Endometrial microvascular endothelial cells (primary cell): ENCODE data around the gene DAPK2. TPM values are rescaled to one million over a fixed set of nuclear protein-coding genes. Genes with fewer than 3 reads are reported as not detected.

Experiments used
- in situ Hi-C: cut with HindIII; loops from 2 replicates; pipeline ENCODE4 v1.10.0; 2017; ENCODE audit warnings: low sequenced_read_pairs, low pct_unique_long_range_greater_than_20kb; ENCODE audit errors: inconsistent ontology term
- total RNA-seq: library from RNA; depleted of rRNA; stranded (reverse); fragments of >200 nt; gene quantifications from one replicate; pipeline ENCODE4 v1.2.3, GENCODE V29; 2015; ENCODE audit errors: inconsistent ontology term

The DAPK2 gene
- total RNA-seq, 1 donor from 2014 or later = 0.84 TPM

DNA sequence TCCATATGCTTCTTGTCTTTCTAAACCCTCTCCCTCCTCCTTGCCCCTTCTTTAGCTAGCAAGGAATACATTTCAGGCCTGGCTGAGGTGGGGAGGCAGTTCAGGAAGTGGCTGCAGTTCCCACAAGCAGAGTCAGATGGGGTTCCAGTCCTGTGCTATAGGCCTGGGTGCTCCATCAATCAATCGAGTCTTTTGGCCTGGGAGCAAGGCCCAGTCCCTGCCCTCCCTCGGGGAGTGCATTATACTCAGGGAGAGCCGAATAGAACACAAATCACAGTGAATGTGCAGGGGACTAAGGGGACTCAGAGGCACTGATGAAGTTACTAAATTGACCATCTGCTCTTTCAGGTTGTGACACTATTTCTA lies 154.5 kb downstream of the DAPK2 start:
- in situ Hi-C loops = no loop called here

DNA sequence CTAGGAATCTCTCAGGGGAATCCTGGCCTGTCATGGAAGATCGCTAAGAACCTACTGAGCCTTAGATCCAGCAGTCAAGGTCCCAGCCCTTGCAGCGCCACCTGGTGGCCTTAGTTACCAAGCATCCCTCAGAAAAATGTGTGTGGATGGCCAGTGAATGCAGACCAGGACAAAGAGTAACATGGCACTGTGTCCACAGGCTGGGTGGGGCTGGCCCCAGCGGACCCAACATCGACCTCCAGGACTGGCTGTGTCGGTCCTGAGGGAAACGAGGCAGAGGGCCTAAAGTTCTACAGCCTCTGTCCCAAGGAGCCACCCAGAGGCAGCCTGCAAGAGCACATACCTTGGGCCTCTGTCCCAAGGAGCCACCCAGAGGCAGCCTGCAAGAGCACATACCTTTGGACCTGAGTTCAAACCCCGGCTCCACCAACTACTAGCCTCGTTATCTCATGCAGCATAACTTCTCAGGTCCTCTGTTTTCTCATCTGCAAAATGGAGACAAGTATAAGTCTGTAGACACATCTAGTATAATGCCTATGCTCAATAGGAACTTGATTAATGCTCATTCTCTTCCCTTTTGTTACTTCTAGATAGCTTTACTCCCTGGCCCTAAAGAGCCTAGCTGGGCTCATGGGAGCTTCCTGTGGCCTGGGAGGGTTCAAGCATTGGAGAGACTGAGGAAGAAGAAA lies 155.1 kb downstream of the DAPK2 start:
- in situ Hi-C loops = no loop called here

DNA sequence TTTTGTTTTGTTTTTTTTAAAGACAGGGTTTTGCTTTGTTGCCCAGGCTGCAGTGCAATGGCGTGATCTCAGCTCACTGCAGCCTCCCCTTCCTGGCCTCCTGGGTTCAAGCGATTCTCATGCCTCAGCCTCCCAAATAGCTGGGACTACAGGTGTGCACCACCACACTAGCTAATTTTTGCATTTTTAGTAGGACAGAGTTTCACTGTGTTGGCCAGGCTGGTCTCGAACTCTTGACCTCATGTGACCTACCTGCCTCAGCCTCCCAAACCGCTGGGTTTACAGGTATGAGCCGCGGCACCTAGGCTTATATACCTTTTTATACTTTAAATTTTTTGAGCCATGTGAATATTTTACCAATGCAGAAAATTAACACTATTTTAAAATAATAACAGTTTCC lies 155.7 kb downstream of the DAPK2 start:
- in situ Hi-C loops = no loop called here

DNA sequence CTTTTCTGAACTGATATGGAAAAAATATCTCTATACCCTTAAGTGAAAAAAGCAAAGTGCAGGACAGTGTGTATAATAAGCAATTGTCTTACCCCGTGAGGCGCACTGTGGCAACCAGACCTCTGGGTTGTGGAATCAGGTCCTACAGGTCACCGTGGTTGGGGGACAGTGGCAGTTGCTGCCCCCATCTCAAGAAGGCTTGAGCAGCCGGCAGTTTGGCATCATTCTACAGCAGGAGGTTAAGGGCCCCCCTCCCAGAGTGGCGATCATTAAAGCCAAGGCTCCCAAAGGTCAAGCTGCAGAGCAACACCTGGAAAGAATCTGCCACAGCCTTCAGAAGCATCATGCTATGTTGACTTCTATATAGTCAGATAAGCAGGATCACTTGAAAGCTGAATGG lies 156.5 kb downstream of the DAPK2 start:
- in situ Hi-C loops = no loop called here

DNA sequence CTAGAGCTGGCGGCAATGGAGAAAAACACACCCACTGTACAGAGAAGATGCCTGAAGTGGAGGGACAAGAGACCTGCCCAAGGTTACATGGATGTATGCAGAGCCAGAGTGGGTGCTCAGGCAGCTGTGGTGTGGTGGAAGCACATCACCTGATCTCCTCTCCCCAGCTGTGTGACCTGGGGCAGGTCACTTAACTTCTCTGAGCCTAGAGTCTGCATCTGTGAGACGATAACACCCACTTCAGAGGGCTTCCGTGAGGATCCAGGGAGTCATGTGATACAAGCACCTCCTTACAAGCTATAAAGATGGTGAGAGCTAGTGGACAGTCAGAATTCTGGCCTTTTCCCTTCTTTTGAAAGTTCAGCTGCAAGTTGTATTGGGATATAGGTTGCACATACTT lies 157.5 kb downstream of the DAPK2 start:
- in situ Hi-C loops = no loop called here

DNA sequence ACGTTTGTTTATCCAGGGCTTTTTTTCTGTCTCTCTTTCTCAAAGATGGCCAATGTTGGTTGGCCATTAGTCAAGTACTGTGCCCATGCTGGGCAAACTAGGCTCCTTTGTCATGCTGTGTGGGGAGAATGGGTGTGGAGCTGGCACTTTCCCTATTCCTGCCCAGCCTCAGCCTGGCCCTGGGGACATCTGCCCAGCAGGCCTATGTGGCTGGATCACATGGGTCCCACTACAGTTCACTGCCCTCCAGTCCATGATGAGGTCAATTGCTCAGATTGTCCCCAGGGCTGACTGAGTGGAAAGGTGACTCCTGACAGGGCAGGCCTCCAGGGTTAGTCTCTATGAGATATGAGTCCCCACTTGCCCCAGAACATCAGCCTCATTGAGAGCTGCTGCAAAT lies 158.1 kb downstream of the DAPK2 start:
- in situ Hi-C loops = no loop called here

DNA sequence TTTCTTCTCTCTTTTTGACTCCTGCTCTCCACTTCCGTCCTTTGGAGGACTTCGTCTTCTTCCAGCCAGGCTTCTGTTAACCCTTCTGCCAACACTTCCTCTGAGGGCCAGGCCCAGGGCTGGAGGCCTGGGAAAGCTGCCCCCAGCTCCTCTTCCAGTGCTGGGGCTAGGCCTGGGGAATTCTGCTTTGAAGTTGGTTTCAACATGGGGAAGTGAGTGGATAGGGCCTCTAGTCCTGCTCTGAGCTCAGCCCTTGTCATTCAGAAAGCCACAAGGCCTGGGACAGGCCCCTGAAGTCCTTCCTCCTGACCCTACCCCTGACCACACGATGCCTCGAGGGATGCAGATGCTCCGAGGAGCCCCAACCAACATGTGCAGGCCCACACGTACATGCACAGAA lies 158.7 kb downstream of the DAPK2 start:
- in situ Hi-C loops = no loop called here

DNA sequence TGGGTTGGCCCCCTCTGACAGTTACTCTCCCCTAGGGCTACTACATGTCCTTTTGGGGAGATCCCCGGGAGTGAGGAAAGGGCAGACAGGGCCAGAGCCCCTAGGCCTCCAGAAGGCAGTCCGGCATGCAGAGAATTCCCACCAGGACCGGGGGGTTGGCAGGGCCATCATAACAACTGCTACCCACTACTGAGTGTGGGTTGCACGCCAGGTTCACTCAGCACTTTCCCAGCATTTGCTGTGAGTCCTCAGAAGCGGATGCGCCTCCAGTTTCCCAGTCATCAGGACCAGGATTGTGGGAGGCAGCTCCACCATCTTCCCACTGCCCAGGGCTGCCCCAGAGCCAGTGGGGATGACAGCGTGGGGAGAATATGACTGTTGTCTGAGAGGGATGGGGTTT lies 161.3 kb downstream of the DAPK2 start:
- in situ Hi-C loops = no loop called here

DNA sequence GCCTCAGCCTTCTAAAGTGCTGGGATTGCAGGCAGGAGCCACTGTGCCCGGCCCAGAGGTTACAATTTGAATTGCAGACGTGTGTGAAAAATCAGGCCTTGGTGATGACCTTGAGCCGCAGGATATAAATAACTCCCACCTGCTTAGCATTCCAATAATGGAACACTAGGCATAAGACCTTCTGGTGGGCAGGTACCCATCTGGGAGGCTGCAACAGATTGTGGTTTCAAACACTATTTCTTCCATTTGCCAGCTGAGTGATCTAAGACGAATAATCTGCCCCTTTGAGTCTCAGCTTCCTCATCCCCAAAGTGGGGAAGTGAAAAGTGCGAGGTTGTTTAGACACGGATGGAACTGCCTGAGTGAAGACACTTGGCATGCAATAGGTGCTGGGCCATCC lies 164.9 kb downstream of the DAPK2 start:
- in situ Hi-C loops = no loop called here

DNA sequence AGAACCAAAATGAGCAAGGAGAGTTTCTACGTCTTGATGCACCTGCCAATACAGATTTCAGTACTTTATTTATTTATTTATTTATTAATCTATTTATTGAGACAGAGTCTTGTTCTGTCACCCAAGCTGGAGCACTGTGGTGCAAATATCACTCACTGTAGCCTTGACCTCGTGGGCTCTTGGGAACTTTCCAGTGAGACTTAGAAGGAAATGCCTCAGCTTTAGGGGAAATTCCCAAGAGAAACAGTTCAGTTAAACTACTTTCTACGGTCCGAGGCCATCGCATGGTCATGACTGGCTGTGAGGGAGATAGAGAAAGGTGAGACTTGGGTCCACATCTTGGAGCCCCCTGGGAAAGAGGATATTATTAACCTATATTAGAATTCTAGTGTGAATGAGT lies 165.5 kb downstream of the DAPK2 start:
- in situ Hi-C loops = no loop called here

DNA sequence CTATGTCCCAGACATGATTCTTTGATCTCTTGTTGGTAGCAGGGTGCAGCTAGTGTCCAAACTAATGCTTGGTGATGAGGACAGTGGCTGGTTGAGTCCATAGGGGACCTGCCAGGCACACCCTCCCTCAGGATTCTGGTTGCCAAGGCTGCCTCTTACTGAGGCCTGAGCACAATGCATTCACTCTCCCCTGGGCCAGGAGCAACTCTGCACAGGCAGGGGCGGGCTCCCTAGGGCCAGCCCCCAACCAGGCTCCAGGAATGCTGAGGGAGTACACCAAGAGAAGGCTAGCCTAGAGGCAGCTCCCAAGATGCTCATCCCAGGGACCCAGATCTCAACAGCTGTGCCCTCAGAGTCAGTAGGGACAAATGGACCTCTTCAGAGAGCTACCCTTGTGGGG lies 166.3 kb downstream of the DAPK2 start:
- in situ Hi-C loops = no loop called here

DNA sequence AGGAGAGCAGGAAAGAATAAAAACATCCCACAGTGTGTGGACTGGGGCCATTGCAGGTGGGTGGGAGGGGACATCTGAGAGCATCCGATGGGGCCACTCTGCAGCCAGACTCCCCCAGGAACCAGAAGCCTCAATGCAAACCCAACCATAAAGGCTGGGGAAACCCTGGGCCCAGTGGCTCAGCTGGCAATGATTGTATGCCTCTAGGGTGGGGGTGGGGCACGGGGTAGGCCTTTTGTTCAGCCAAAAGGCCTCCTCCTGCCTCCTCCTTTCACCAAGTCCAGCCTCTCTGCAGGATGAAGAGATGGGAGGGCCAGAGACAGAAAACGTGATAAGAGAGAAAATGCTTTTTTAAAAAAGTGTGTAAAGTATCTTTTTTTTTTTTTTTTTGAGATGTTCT lies 167.1 kb downstream of the DAPK2 start:
- in situ Hi-C loops = no loop called here

DNA sequence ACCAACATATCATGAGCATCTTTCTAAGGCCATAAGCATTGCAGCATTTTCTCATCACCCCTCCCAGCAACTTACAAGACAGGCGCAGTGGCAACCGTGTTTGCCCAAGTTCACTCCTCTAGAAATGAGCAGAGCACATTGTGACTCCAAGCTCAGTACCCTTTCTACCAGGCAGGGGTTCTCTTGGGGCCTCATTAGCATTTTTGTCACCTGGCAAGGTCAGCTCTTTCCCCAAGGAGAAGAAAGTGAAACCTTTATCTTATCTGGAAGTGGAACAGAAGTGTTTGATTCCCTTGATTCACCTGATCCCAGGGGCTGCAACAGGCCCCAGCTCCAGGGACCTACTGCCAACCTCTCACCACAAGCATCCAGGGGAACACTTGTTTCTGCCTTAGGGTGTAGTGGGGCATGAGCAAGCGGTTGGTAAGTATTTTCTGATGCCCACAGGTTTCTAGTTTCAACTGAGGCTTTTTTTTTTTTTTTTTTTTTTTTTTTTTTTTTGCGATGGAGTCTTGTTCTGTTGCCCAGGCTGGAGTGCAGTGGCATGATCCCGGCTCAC lies 168.5 kb downstream of the DAPK2 start:
- in situ Hi-C loops = no loop called here

DNA sequence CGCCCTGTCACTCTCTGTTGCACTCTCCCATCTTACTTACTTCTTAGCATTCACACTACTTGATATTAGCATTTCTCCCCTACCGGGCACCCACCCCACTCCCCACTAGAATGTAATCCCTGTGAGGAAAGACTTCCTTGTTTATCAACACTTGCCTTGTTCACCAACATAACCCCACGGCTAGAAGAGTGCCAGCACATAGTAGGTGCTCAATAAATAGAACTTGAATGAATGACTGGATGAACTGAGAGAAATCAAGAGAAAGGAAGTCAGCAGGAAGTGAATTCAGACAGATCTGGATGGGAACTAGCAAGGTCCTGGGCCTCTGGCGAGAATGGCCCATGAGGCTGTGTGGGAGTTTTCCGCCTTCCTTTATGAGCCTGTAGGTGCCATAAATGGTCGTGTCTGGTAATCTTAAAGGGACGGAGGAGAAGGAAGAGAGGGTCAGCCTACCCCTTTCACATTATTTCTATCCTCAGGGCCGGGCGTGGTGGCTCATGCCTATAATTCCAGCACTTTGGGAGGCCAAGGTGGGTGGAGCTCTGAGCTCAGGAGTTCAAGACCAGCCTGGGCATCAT lies 170.1 kb downstream of the DAPK2 start:
- in situ Hi-C loops = no loop called here

DNA sequence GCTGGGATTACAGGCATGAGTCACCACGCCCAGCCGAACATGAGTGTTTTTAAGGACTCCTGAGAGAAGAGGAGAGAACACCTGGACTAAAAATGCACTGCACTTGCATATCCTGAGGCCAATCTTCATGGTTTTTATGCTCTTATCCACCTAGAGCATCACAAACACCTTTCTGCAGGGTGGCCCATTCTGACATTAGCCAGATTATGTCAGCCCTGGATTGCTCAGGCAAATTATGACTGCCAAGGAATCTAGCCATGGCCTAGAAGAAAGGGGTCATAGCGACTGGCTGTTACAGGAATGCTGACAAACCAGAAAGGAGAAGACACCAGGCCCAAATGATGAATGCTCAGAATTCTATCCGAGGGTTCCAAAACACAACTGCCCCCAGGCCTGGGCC lies 171.7 kb downstream of the DAPK2 start:
- in situ Hi-C loops = no loop called here

DNA sequence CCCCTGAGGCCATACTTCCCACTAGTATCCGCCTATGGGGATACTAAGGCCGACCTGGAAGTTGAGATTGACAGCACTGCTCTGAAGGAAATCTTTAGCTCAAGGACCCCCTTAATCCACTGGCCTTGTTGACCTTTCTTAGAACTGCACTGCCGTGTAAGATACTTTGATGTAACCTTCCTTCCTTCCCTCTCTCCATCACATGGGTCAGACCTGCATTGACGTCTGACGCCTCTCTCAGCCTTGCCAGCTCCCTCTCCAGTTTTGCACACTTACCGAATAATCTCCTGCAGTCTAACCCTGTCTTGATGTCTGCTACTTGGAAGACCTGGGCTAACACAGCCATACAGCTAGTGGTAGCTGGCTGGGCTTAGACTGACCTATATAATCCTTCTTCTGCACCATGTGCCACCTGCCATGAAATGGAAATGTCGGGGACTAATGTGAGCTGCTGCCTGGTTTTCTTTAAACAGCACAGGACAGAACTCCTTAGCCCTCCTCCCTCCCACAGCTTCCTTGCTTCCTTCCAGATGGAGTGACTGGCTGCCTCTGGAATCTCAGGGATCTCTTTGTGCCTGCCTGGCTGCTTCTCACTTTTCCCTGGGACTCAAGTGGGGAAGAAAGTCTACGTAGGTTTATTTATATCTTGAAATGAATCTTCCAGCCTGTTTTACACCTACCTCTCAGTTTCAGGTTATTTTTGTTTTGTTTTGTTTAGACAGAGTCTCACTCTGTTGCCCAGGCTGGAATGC lies 173.3 kb downstream of the DAPK2 start:
- in situ Hi-C loops = no loop called here

DNA sequence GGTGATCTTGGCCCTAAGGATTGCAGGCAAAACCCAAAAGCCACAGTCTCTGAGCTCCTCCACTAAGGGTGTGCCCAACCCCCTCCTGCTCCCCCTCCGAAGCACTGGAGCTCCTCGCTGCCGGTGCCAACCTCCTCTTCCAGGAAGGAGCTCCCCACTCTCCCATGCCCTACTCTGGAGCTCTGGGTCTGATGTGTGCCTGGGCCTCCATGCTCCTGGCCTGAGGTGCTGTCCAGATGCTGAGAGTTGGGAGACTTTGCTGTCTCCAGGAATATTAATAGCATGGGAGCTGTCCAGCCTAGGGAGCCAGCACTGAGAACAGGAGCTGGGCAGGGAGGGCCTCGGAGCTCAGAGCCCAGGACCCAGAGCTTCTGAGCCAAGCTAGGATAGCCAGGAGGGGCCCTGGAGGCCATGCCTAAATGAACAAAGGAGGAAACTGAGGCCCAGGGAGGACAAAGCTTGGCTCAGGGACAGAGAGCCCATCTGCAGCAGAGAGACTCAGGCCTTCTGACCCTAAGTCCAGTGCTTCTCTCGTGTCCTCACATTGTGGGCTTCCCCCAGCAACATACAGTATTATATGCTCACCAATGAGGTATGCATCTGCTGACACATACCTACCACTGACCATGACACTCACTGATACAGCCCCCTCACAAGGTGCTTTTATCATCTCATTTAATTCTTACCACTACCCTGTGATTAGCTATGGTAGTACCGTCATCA lies 175.6 kb downstream of the DAPK2 start:
- in situ Hi-C loops = no loop called here

DNA sequence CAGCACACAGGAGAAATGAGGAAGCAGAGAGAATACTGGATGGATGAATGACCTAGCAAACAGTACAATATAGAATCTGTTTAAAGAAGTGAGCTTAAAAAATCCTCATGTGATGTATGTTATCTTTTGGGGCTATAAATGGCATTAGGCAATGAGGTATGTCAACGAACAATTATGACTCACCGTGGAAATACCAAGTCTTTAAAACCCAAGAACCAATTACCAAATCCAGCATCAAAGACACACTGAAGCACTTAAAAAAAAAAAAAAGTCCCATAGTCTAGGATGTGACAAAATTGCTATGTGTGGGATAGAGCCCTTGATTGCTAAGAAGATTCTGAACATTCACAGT lies 176.3 kb downstream of the DAPK2 start:
- in situ Hi-C loops = no loop called here

DNA sequence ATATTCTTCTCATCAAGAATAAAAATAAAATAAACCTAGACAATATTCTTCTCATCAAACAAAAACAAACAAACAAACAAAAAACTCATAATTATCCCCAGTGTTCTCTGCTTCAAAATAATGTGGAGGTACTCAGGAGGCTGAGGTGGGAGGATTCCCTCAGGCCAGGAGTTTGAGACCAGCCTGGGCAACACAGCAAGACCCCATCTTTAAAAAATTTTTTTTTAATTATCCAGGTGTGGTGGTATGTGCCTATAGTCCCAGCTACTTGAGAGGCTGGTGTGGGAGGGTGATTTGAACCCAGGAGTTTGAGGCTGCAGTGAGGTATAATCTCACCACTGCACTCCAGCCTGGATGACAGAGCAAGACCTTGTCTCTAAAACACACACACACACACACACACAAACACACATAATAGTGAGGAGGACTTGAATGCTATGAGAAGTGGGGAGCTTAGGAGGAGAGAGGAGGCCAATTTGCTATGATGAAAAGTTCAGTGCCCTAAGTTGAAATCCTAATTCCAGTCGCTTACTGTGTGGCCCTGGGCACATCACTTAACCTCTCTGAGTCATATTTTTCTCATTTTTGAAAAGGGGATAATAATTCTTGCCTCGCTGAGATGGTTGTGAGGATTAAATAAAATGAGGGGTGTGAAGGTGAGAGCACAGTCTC lies 176.8 kb downstream of the DAPK2 start:
- in situ Hi-C loops = no loop called here
